Activated CD4-positive, CD25-positive, alpha-beta regulatory T cell treated with anti-CD3 and anti-CD28 coated beads, Interleukin-2, amount 50 U/mL, for 16 hours (primary cell): ENCODE measurements around the gene PEPD.

Experiments used
- DNase-seq: peaks from one replicate; pipeline ENCODE4 v3.0.0-alpha.2; 2020; ENCODE audit warnings: low read depth, low spot score

PEPD gene

DNA sequence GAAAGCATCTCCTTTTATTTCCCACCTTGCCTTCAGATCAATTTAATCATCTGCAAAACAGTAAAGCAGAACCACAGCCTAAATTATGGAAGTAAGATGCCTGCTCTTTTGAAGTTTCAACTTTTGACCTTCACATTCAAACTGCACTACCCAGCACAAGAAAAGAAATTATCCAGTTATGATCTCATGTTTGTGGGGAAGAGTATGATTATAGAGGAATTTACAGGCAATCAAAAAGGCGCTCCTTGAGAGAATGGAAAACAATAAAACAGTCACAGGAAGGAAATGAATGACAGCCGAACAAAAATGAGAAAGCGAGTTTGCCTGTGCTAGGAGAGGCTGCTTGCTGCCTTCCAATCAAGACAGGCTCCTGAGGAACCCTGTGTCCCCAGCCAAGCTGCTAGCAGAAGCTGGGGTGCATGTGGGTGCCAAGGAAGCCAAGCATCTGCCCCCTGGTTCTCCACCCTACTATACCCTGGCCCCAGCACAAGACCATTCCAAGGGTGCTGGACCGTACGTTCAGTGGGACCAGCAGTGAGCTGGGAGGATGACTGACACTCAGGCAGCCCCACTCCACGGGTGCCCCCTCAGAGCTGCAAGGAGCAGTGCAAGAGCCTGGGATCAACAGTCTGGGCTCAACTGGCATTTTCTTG, 47.8 kb downstream of the PEPD start:
- no peak for DNase-seq

DNA sequence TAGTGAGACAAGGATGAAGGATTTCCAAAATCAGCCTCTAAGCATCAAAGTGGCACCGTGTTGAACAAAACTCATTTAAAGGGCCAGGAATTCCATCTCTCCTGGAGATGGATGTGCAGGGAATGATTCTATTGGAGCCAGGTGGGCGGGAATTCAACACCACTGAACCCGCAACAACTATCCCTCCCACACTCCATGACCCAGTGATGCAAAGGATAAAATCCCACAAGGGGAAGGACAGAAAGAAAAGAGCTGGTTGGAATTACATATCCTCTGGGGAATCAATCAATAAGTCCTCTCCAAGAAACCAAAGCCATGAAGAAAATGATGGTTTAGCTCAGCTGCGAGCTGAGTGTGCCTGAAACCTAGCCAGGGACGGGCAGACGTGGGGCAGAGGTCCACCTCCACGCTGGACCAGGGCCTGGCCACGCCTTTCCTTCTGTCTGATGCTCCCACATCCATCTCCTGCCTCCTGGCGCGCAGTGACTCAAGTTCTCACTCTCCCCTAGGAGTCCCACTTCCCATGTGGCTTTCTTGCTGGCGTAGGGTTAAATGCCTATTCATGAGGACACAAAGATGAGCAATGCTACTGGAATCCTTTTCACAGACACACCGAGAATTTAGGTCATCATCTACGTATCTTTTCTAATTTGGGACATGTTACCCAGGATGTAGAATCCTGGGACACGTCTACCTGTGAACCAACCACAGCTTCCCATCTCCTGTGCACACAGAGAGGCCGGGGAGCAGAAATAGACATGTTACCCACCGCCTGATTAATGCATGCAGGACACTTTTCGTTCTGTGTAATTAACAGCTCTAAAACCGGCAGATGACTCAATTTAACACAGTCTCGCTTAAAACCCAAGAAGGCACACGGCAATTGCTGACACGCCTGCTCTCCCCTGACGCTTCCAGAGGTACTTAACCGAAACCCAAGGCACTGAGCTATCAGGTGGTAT, 48.6 kb downstream of the PEPD start:
- DNase-seq, result no peak

DNA sequence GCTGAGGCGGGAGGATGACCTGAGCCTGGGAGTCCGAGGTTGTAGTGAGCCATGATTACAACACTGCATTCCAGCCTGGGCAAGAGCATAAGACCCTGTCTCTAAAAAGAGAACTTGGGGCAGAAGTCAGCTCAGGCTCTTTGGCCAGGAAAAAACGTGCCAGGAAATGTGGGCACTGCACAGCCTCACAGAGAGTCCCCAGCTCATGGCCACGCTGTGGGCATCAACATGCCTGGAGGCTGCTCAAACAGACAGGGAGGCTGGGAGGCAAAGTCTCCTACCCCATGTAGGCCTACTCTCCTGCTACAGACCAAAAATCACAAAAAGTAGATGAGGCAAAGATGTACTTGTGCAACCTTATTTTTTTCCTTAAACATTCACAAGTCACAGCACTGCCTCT, 49.4 kb downstream of the PEPD start:
- DNase-seq, result no peak

DNA sequence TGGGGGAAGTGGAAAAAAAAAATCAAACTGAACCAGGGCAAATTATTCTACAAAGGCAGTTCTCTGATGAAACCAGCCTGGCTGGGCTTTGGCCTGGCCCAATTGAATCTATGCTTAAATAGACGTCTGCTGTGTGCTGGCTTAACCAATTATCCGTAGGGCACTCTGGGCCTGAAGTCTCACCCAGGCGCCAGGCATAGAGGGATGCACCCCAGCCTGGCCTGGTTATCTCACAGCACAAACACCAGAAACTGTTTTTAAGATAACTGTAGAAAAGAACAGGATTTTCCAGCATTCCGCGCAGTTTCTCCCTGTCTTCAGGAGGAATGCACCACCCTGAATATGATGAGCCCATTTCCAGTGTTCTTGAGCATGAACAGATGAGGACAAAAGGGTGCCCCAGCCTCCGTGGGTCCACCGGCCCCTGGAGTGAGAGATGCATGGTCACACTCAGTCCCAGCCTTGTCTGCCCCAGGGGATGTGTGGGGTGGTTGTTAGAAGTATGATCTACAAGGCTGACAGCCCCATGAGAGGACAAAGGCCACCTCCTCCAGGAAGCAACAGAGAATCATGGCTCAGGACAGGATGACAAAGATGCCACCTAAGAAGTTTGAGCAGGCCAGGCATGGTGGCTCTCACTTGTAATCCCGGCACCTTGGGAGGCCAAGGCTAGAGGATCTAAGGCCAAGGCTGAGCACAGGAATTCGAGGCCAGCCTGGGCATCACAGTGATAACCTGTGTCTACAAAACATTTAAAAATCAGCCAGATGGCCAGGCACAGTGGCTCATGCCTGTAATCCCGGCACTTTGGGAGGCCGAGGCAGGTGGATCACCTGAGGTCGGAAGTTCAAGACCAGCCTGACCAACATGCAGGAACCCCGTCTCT, 50.2 kb downstream of the PEPD start:
- DNase-seq, result no peak

DNA sequence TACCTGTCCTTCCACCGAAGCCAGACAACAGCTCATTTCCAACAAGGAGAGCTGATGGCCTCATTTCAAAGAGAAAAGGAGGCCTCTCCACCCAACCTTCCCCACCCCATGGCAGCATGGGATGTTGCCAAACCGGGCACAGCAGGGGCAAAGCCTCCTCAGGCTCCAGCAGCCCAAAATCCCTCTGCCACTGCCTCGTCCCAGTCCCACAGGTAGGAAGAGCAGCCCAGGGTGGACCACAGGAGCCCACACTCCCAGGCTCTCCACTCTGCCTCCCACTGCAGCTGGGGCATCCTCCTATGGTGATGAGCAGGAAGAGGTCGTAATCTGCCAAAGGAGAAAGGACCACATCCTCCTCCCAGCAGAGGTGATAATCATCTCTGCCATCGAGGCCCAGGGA, 50.9 kb downstream of the PEPD start:
- DNase-seq, result no peak

DNA sequence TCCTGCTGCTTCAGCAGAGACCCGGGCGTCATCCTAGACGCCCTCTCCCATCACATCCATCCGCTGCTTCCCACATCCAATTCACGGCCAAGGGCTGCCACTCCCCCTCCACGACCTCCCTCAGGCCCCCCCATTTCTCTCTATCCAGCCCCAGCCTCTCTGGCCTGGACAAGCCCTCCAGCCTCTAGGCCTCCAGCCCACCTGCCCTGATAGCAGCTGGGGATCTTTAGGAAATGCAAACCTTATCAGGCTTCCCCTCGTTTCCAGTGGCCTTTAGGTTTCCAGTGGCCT, 51.6 kb downstream of the PEPD start:
- no peak for DNase-seq

DNA sequence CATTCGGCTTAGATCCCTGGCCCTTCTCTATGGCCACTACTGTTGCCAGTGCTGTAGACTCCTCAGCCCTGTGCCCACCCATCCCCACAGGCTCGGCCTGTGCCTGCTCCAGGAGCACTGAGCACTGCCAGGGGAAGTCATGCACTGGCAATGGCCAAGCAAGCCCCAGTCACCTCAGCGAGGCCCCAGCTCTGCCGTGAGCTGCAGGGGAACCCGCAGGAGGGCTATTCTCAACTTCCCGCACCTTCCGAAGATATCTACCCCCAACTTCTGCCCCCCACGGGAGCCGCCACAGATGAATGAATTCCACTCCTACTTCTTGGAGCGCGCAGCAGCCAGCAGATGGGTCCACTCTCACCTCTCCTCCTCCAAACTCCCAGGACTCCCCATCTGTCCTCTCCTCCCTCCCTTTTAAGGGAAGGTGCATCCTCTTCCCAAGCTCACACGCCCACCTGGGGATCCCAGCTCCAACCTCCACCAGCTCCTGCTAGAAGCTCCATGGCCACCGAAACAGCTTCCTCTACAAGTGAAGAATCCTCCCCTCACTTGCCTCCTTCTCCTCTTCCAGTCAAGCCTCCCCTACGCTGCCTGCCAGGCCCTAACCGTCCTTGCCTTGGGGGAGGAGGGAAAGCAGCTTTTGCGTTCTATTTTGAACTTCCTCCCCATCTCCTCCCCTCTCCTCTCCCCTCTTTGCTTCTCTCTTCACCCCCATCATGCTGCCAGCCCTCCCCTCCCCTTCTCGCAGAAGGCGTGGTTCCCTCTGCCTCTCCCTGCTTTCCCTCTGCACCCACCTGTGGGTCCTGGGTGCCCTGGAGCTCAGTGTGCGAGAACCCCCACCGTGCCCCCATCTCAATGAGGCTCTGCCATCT, 52.2 kb downstream of the PEPD start:
- DNase-seq, result no peak

DNA sequence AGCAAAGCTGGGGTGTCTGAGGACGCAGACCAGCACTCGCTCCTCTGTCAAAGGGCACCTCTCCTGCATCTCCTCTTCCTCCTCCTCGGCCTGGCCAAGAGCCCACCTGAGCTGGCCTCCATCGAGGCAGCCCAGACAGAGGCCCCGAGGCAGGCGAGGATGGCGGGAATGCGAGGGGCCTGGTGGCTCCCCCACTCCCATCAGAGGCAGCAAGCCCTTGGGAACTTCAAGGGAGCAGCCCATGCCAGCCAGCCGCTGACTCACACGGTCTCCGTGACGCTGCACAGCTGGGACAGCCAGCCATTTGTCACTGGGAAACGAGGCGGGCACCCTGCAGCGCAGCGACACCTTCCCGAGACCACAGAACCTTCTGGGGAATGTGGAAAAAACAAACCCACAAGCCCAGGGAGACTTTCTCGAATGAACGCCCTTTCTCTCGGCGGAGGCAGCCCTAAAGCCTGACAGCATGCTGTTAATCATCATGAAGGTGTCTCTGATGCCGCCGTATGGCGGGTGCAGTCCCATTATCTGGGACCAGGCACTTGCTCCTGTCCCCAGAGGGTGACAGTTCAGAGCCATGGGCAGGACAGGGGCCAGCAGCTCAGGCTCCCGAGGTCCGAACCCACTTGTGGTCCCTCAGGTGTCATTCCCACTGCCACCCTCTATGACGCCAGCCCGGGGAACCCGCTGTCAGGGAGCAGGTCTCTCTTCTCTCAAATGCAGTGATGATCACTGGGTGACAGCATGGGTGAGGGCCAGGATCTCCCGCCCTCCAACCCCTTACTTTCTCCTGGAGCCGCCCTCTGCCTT, 53.0 kb downstream of the PEPD start:
- DNase-seq, result no peak

DNA sequence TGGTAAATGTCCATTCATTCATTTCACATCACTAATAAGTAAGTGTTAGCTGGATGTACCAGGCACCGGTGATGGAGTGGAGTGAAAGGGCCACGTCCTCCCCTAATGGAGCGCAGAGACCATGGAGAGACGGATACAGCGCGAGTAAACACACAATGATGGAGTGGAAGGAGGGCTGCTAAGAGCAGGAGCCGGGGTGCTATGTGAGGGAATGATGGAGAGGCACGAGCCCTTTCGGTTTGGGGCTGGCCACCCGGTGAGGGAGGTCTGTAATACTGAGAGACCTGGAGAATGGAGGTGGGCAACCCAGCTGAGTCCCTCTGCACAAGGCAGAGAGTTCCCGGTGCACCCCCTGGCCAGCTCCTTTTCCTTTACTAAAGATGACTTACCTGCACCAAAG, 53.7 kb downstream of the PEPD start:
- no peak for DNase-seq

DNA sequence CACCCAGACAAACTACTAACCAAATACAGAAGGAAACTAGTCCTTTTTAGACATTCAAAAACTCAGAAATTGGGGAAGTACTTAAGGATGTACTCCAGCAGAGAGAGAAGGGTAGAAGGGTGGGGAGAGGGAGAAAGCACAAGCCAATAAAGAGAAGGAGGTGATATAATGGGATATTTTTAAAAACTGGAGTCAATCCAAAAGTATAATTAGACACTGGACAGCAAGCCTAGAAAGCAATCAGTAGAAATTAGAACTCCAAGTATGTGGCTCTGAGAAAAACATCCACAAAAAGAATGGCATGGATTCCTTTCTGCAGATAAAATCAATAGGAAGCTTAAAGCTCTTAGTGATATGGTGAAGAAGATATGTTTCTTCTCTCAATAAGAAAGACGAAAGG, 55.8 kb downstream of the PEPD start:
- no peak for DNase-seq

DNA sequence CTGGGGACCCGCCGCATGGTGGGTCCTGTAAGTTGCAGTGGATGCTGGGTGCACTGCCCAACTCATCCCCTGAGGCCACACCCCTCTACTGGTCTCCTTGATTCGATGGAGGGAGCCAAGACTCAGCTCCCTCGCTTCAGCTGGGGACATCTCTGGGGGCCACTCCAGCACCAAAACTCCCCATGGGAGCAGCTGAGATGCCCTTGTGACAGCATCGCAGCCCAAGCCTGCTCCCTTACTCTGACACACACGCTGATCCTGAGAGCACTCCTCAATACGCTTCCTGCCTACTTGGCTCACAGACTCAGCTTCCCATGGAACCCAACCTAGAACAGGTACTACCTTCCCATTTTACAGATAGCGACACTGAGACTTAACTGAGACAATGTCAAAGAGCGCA, 56.2 kb downstream of the PEPD start:
- DNase-seq, result no peak

DNA sequence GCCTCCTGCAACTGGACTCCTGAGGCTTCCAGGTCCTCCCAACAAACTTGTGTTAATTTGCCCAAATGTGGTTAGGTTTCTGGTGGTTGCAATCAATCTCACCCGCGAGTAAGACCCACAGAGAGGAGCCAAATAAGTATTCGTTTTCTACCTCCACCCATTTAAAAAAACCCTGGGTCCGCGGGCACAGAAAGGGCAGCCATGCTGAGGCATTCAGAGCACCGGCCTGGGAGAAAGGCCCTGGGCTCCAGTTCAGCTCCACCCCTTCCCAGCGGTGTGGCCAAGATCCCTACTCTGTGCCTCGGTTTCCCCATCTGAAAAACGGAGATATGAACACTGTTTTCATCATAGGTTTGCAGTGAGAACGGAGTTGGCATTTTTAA, 56.9 kb downstream of the PEPD start:
- DNase-seq, result no peak

DNA sequence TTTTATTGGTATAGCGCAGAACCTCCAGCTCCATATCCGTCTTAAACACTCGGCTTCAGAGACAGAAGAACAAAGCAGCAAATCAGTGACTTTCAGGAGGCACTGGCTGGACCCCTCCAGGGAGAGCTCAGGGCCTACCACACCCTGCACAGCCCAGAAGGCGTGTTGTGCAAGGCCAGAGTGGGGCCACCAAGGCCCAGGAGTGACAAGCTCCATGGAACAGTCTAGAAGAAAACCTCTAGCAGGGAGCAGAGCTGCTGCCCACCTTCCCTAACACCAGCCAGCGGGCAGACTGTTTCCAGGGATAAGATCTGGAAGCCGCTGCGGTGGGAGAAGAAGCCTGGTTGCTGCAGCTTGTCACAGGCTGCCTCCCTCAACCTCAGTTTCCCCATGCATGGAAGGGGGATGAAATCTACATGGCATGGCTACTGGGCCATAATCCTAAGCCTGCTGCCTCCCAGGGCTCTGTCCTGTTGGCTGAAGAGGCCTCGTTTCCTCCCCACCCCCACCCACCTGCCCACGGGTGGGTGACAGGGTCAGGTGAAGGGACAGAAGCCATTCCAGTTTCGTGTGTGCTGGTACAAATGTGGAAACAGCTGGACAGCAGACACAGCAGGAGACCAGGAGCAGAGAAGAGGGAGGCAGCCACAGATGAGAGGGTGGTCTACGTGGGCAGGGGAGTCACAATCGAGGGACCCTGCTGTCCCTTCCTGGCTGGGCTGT, 57.4 kb downstream of the PEPD start:
- DNase-seq, result no peak

DNA sequence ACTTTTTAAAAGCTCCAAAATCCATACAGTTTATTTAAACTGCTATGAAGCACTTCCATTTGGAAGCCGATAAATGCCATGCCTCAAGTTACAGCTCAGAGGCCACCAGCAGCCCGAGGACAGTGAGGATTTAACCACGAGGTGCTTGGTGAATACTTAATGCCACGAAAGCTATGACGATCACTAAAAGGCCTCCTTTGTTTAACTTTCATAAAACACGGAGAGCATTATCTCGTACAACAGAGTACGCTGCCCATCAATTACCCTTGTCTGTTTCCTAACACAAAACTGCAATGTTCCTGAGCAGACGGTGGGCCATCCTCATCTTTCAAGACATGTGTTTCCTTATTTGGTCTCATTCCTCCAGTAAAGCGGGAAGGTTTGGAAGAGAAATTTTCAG, 58.4 kb downstream of the PEPD start:
- no peak for DNase-seq

DNA sequence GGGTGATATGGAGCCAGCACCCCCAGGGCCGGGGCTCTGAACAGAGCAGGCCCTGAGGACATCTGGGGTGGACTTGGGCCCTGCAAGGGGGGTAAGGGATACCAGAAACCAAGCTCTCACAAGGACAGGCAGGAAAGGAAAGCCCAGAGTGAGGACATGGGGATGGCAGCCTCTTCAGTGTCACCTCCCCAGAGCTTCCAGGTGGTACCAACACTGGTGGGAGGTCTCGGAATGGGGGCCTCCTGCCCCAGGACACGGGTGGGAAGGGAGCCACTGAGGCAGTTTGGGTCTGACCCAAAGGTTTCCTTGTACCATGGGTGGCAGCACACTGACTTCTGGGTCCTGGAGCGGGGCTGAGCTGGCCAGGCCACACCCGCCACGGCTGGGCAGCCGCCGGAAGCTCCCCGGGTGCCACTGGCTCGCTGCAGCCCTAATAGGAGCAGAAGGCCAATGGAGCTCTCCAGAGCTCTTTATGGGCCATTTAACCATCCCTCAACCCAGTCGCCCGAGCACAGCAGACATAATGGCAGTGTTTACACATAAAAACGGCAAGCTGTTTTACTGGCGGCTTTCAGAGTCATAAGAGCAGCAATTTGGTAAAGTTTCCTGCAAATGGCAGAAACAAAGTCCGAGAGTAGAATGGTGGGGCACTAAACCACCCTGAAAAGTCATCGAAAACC, 59.3 kb downstream of the PEPD start:
- DNase-seq, result no peak

DNA sequence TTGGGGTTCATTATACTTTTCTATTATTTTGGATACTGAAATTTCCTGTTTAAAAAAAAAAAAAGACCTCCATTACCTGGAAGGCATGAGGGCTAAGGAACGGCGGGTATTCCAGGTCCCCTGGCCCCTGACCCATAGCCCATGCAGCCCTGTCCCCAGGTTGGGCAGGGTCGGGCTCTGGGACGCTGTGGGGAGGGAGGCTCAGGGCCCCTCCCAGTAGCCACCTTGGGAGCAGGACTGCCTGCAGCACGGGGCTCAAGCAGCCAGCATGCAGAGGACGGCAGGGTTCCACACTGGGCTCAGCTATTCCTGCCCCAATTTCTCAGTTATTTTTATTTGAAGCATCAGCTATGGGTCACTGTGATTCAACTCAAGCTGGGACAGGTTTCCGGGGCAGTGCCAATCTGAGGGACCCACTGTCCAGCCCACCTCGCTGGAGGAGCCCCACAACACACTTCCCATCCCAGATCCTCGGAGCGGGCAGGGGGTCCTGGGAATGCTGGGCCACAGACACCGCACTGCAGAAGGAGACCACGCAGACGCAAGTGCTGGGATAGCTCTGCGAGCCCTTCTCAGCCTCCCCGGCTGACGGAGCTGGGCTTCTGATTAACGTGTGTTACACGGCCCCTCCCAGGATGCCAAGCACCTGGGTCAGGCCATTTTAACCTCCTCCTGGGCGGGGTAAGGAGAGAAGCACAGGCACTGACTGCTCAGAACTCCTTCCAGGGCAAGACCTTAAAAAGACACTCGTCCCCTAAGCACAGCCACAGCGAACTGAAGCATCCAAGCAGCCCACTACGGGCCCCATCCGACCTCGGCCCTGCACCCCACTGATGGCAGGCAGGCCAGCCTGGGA, 60.1 kb downstream of the PEPD start:
- DNase-seq, result no peak

DNA sequence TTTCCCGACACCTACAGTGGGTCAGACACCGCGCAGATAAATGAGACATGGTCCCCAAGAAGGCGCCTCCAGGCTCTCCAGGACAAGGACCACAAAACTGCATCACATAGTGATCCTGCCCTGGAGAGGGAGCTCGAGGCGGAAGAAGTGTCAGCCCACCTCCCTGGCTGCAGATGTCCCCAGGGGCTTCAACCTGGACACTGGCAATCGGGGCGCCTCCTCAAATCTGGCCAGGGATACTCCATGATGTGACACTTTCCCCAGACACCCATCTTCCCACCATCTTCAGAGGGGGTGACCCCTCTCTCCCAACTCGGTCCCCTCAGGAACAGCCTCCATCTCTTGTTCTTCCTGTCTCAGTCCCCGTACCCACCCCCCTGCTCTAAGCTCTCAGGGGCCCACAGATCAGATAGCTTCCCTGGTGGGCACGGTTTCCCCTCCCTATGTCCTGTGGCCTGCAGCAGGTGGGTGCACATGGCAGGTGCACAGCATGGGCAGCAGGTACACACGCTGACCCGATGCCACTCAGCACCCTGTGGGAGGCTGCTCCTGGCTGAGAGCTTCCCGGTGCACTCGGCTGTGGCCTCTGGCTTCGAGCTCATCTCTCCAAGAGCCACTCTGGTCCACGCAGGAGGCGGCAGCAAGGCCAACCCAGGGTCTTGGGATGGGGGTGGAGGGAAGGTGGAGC, 61.2 kb downstream of the PEPD start:
- DNase-seq, result no peak
